Neuronal stem cell (in vitro differentiated cells): ENCODE data around the gene PKP4.

ENCODE experiments used
- DNase-seq: peaks from one replicate; pipeline ENCODE4 v3.0.0-alpha.2; 2013; ENCODE audit warnings: low spot score
- H2AFZ ChIP-seq: one replicate; pipeline ENCODE4 v1.6.1; 2013; ENCODE audit warnings: mild to moderate bottlenecking, low read length, inconsistent platforms
- H2AK5ac ChIP-seq: 2 replicates; pipeline ENCODE4 v1.6.1; 2013; ENCODE audit warnings: low read depth, mild to moderate bottlenecking, inconsistent platforms, low read length, moderate library complexity, mixed read lengths
- H2BK120ac ChIP-seq: 2 replicates; pipeline ENCODE4 v1.6.1; 2013; ENCODE audit warnings: low read depth, mild to moderate bottlenecking, inconsistent platforms, low read length, moderate library complexity, mixed read lengths
- H2BK12ac ChIP-seq: one replicate; pipeline ENCODE4 v1.6.1; 2013; ENCODE audit warnings: low read length, inconsistent platforms
- H2BK15ac ChIP-seq: 2 replicates; pipeline ENCODE4 v1.6.1; 2013; ENCODE audit warnings: mild to moderate bottlenecking, low read length, inconsistent platforms, mixed read lengths
- H2BK5ac ChIP-seq: one replicate; pipeline ENCODE4 v1.6.1; 2013; ENCODE audit warnings: inconsistent platforms, mild to moderate bottlenecking, low read length, moderate library complexity
- H3K14ac ChIP-seq: one replicate; pipeline ENCODE4 v1.6.1; 2013; ENCODE audit warnings: low read length, inconsistent platforms
- H3K18ac ChIP-seq: 2 replicates; pipeline ENCODE4 v1.6.1; 2013; ENCODE audit warnings: low read length, inconsistent platforms
- H3K23ac ChIP-seq: 2 replicates; pipeline ENCODE4 v1.6.1; 2013; ENCODE audit warnings: low read depth, mild to moderate bottlenecking, mixed read lengths, low read length, inconsistent platforms; ENCODE audit not compliant: poor library complexity
- H3K27ac ChIP-seq: replicated peaks from 3 replicates; pipeline ENCODE4 v1.5.1; 2013; ENCODE audit warnings: low read length, inconsistent platforms
- H3K27me3 ChIP-seq, 3 experiments: 2 replicates each; pipeline ENCODE4 v1.6.1; 2013; ENCODE audit warnings: low read length in 3 of 3, mild to moderate bottlenecking in 2 of 3, inconsistent platforms in 1 of 3, low read depth in 1 of 3, mixed read lengths in 1 of 3, moderate library complexity in 1 of 3; ENCODE audit not compliant: control insufficient read depth in 3 of 3, insufficient read depth in 3 of 3
- H3K36me3 ChIP-seq, 2 donors: replicated peaks in 1 of 2; 2 replicates each; pipeline ENCODE4 v1.6.1; 2013; ENCODE audit warnings: low read length in 2 of 2; ENCODE audit not compliant: control insufficient read depth in 2 of 2, insufficient read depth in 2 of 2
- H3K4ac ChIP-seq: 2 replicates; pipeline ENCODE4 v1.6.1; 2013; ENCODE audit warnings: inconsistent platforms, mild to moderate bottlenecking, low read length, moderate library complexity
- H3K4me1 ChIP-seq, 2 donors: 1 replicate in 1 of 2; 2 replicates in 1 of 2; pipeline ENCODE4 v1.6.1; 2013; ENCODE audit warnings: low read length in 2 of 2, low read depth in 1 of 2; ENCODE audit not compliant: control insufficient read depth in 2 of 2, insufficient read depth in 1 of 2
- H3K4me2 ChIP-seq: one replicate; pipeline ENCODE4 v1.6.1; 2013; ENCODE audit warnings: mild to moderate bottlenecking, low read length, inconsistent platforms; ENCODE audit not compliant: insufficient read depth, poor library complexity, severe bottlenecking
- H3K4me3 ChIP-seq, 2 donors: 2 replicates each; pipeline ENCODE4 v1.5.1; 2013; ENCODE audit warnings: low read length in 2 of 2, mild to moderate bottlenecking in 2 of 2, inconsistent platforms in 1 of 2, moderate library complexity in 1 of 2
- H3K79me1 ChIP-seq: one replicate; pipeline ENCODE4 v1.6.1; 2013; ENCODE audit warnings: low read depth, mild to moderate bottlenecking, inconsistent platforms, low read length, moderate library complexity
- H3K9ac ChIP-seq: one replicate; pipeline ENCODE4 v1.6.1; 2013; ENCODE audit warnings: mild to moderate bottlenecking, low read depth, low read length, inconsistent platforms; ENCODE audit not compliant: poor library complexity
- H3K9me3 ChIP-seq, 2 donors: replicated peaks in 1 of 2; 2 replicates each; pipeline versions ENCODE3 to v1.6.1; 2013; ENCODE audit warnings: low read length in 2 of 2, mild to moderate bottlenecking in 2 of 2, inconsistent platforms in 1 of 2, low read depth in 1 of 2, mixed read lengths in 1 of 2, moderate library complexity in 1 of 2; ENCODE audit not compliant: control insufficient read depth in 2 of 2, insufficient read depth in 1 of 2
- H4K8ac ChIP-seq: one replicate; pipeline ENCODE4 v1.6.1; 2013; ENCODE audit warnings: low read depth, mild to moderate bottlenecking, inconsistent platforms, low read length, moderate library complexity
- H4K91ac ChIP-seq: one replicate; pipeline ENCODE4 v1.6.1; 2013; ENCODE audit warnings: low read length, low read depth, mild to moderate bottlenecking, inconsistent platforms; ENCODE audit not compliant: poor library complexity
- WGBS, 2 donors: extraction: QIAGEN DNeasy Blood & Tissue Kit; methylation state at CpG; one replicate each; pipeline ENCODE4 v1.1.7; 2013; ENCODE audit warnings: missing lambda C conversion rate in 2 of 2, mixed read lengths in 1 of 2; ENCODE audit not compliant: insufficient read length in 2 of 2, insufficient replicate concordance in 1 of 2; ENCODE audit errors: extremely low coverage in 2 of 2; 5-methylcytosine and 5-hydroxymethylcytosine counted together

PKP4 gene

DNA sequence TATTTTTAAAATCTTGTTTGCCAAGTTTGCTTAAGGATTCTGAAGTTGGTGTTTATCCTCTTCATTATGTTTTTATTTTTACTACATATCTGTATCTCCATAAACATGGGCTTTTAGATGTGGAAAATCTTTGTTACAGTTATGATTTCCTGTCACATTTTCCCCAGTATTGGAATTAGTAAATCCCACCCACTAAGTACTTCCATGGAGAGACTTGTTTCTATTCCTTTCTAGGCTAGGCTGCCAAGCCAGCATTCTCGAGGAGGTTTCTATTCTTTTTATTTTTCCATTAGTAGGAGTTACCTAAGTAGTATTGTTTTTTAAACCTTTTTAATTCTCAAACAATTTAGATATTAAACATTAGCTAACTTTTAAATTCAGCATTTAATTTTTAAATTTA is 22.1 kb downstream of the PKP4 start:
- Histone ChIP-seq H2BK12ac (no peak overlapping the region), H3K4me2 (no peak overlapping the region), H2BK120ac (no peak overlapping the region), H3K79me1 (no peaks in the 10 kb centered on the region), H3K9me3 (peaks cover 0 to 2% of the 10 kb centered on the region in 2 donors), H2AFZ (no peak overlapping the region), H3K23ac (no peak overlapping the region), H3K14ac (no peak overlapping the region), H3K9ac (no peak overlapping the region), H4K91ac (no peak overlapping the region), H3K18ac (no peak overlapping the region), H3K27me3 (no peaks in the 10 kb centered on the region), H4K8ac (no peak overlapping the region), H2BK15ac (no peak overlapping the region), H2AK5ac (no peak overlapping the region), H3K4me3 (no peak overlapping the region), H3K27ac (no peak overlapping the region), H3K36me3 (no peaks in the 10 kb centered on the region), H3K4ac (no peak overlapping the region), H2BK5ac (no peak overlapping the region), H3K4me1 (peaks cover 0 to 1% of the 10 kb centered on the region in 2 donors)
- DNase-seq: no peak
- no CpG with 5 or more reads among the region's 1 CpG for WGBS, 2 donors

DNA sequence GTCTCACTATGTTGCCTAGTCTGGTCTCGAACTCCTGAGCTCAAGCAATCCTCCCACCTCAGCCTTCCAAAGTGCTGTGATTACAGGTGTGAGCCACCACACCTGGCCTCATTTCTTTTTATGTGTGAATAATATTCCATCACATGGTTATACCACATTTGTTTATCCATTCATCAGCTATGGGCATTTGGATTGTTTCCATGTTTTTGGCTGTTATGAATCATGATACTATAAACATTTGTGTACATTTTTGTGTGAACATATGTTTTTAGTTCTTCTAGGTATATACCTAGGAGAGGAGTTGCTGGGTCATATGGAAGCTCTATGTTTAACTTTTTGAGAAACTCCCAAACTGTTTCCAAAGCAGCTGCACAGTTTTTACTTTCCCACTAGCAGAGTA is 24.4 kb downstream of the PKP4 start:
- Histone ChIP-seq H2AK5ac (no peak overlapping the region), H3K27ac (no peak overlapping the region), H3K23ac (no peak overlapping the region), H3K14ac (no peak overlapping the region), H3K4ac (no peak overlapping the region), H3K27me3 (no peaks in the 10 kb centered on the region), H3K4me2 (no peak overlapping the region), H2BK12ac (no peak overlapping the region), H3K36me3 (no peaks in the 10 kb centered on the region), H3K18ac (no peak overlapping the region), H2BK5ac (no peak overlapping the region), H3K79me1 (peaks cover 2% of the 10 kb centered on the region), H2BK15ac (no peak overlapping the region), H2BK120ac (no peak overlapping the region), H4K8ac (no peak overlapping the region), H3K9ac (no peak overlapping the region), H3K4me1 (no peaks in the 10 kb centered on the region), H2AFZ (no peak overlapping the region), H3K4me3 (no peak overlapping the region), H3K9me3 (peaks cover 0 to 2% of the 10 kb centered on the region in 2 donors), H4K91ac (no peak overlapping the region)
- no CpG with 5 or more reads among the region's 1 CpG for WGBS, 2 donors
- DNase-seq: no peak

DNA sequence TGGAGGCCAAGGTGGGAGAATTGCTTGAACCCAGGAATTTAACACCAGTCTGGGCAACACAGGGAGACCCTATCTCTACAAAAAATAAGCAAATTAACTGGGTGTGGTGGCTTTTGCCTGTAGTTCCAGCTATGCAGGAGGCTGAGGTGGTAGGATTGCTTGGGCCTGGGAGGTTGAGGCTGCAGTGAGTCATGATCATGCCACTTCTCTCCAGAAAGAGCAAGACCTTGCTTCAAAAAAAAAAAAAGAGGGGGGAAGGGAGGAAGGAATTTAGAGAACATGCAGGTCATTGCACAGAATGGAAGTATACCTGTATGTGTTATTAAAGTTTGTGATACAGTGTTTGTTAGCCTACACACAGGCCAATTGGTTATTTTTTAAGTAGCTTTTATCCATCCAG is 25.8 kb downstream of the PKP4 start:
- no peak overlapping the region for H4K8ac ChIP-seq
- H2BK5ac ChIP-seq: no peak overlapping the region
- H3K9ac ChIP-seq: no peak overlapping the region
- no peak overlapping the region for H3K4ac ChIP-seq
- H3K36me3 ChIP-seq: no peaks in the 10 kb centered on the region
- H3K18ac ChIP-seq: no peak overlapping the region
- no peak overlapping the region for H2AFZ ChIP-seq
- no peak overlapping the region for H2BK12ac ChIP-seq
- no peak overlapping the region for H3K4me2 ChIP-seq
- H3K23ac ChIP-seq: no peak overlapping the region
- H3K79me1 ChIP-seq: peaks cover 2% of the 10 kb centered on the region
- DNase-seq: no peak
- H4K91ac ChIP-seq: no peak overlapping the region
- peaks cover 0 to 2% of the 10 kb centered on the region in 2 donors for H3K9me3 ChIP-seq
- no peak overlapping the region for H2BK15ac ChIP-seq
- no peaks in the 10 kb centered on the region for H3K4me1 ChIP-seq
- H2AK5ac ChIP-seq: no peak overlapping the region
- H3K4me3 ChIP-seq: no peak overlapping the region
- no peak overlapping the region for H2BK120ac ChIP-seq
- H3K14ac ChIP-seq: no peak overlapping the region
- H3K27me3 ChIP-seq: no peaks in the 10 kb centered on the region
- no peak overlapping the region for H3K27ac ChIP-seq

DNA sequence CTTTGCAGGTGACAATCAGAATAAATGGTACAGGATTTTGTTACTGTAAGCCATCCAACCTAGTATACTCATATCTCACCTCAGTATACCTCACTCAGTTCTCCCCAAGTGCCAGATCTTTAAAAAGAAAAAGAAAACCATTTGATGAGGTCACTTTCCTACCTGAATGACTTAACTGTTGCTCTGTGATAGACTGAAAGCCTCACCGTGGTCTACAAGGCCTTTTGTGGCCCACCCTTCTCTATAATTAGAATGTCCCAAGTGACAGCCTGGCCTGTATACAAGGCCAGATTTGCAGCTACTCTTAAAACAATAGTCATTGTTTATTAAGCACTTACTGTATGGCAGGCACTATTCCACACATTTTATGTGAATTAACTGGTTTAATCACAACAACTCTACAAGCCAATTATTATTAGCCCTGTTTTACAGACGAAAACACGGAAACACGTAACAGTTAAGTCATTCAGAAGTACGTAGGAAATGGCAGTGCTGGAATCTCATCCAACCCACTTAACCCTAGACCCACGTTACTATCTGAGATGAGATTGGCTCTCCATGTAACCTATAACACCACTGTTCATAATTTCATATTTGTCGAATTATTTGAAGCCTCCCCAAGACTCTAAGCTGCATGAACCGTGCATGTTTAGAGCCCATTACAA is 28.3 kb downstream of the PKP4 start:
- no peak overlapping the region for H3K18ac ChIP-seq
- no peaks in the 10 kb centered on the region for H3K9me3 ChIP-seq
- H2BK15ac ChIP-seq: no peak overlapping the region
- no peak overlapping the region for H3K4me2 ChIP-seq
- no peak overlapping the region for H2BK5ac ChIP-seq
- no peak overlapping the region for H2AFZ ChIP-seq
- H3K4me3 ChIP-seq: no peak overlapping the region
- H2BK12ac ChIP-seq: no peak overlapping the region
- no peak overlapping the region for H3K27ac ChIP-seq
- no CpG with 5 or more reads among the region's 8 CpGs for WGBS, 2 donors
- no peaks in the 10 kb centered on the region for H3K27me3 ChIP-seq
- no peak overlapping the region for H3K14ac ChIP-seq
- no peak overlapping the region for H3K4ac ChIP-seq
- DNase-seq: no peak
- no peak overlapping the region for H4K8ac ChIP-seq
- no peak overlapping the region for H3K23ac ChIP-seq
- no peak overlapping the region for H3K9ac ChIP-seq
- no peak overlapping the region for H4K91ac ChIP-seq
- H2AK5ac ChIP-seq: no peak overlapping the region
- H3K4me1 ChIP-seq: peaks cover 4 to 6% of the 10 kb centered on the region in 2 donors
- H3K79me1 ChIP-seq: peaks cover 2% of the 10 kb centered on the region
- H2BK120ac ChIP-seq: no peak overlapping the region
- no peaks in the 10 kb centered on the region for H3K36me3 ChIP-seq
